Adipose tissue (tissue), 3 donors: Measurements from ENCODE around the gene ADGRV1. TPM values are rescaled to one million over a fixed set of nuclear protein-coding genes. Genes with fewer than 3 reads are reported as not detected.

Experiments used
- H3K27ac ChIP-seq: one replicate; pipeline ENCODE4 v1.5.1; 2013; ENCODE audit warnings: low read depth, low read length
- WGBS, 3 donors: extraction: QIAGEN DNeasy Blood & Tissue Kit; methylation state at CpG; one replicate each; pipeline ENCODE4 v1.1.7; 2013; 5-methylcytosine and 5-hydroxymethylcytosine counted together
- polyA plus RNA-seq, 3 donors: library from polyadenylated mRNA; stranded (reverse); fragments of 200-250 nt; gene quantifications; one replicate each; pipeline ENCODE4 v1.2.3, GENCODE V29; 2013
- donor health status: healthy with polysubstance abuse.
- donor health status: Bipolar disorder and iron deficiency.
- donor health status: healthy.

ADGRV1 gene
- polyA plus RNA-seq, 3 donors = 0.33 to 1.6 (median 0.34) TPM

- H3K27ac ChIP-seq = no peak overlapping the region
- 51 to 65% (median 51%) methylated on average over 5 of the region's 5 CpGs for WGBS, 3 donors
Observed at GRCh38 chr5:91110686-91111085, 552.1 kb downstream of the ADGRV1 start.

GRCh38 chr5:91111473-91112238 lies 553.1 kb downstream of the ADGRV1 start:
- 59 to 85% (median 61%) methylated on average over 2 of the region's 2 CpGs for WGBS, 3 donors
- no peak overlapping the region for H3K27ac ChIP-seq

- H3K27ac ChIP-seq = no peak overlapping the region
- WGBS, 3 donors = 28 to 67% (median 31%) methylated on average over 2 of the region's 2 CpGs
Observed at GRCh38 chr5:91114658-91115057, 556.1 kb downstream of the ADGRV1 start.

GRCh38 chr5:91118354-91118753 lies 559.8 kb downstream of the ADGRV1 start:
- whole genome bisulfite sequencing, 3 donors = 81 to 95% (median 86%) methylated on average over 3 of the region's 3 CpGs
- H3K27ac ChIP-seq = no peak overlapping the region

DNA sequence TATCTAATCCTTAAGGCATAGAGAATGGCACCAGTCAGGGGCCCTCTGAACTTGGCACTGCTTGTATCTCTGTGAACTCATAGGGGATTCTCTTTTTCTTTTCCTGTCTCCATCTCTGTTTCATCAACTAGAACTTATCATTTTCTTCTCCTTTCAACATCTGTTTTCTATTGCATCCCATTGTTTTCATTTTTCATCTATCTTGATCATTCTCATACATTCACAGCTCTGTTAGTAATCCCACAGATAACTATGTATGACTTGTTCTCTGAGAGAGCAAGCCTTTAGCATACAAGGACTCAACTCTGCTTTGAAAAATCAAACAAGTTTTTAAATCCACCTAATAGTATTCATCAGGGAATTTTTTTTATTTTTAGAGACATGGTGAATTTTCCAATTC lies 560.2 kb downstream of the ADGRV1 start:
- no peak overlapping the region for H3K27ac ChIP-seq

- no peak overlapping the region for H3K27ac ChIP-seq
- WGBS, 3 donors = 70 to 93% (median 82%) methylated on average over 4 of the region's 4 CpGs
Observed at GRCh38 chr5:91119217-91119616, 560.6 kb downstream of the ADGRV1 start.

GRCh38 chr5:91119981-91120850 lies 561.6 kb downstream of the ADGRV1 start:
- 56 to 73% (median 71%) methylated on average over 6 of the region's 6 CpGs for WGBS, 3 donors

GRCh38 chr5:91121347-91121993 lies 562.9 kb downstream of the ADGRV1 start:
- WGBS, 3 donors = 69 to 84% (median 70%) methylated on average over 7 of the region's 7 CpGs
- no peak overlapping the region for H3K27ac ChIP-seq

More at GRCh38 chr5:91119981-91120850, 561.6 kb downstream of the ADGRV1 start:
- no peak overlapping the region for H3K27ac ChIP-seq

- no peak overlapping the region for H3K27ac ChIP-seq
- 73 to 90% (median 81%) methylated on average over 2 of the region's 2 CpGs for WGBS, 3 donors
Observed at GRCh38 chr5:91122651-91123050, 564.1 kb downstream of the ADGRV1 start.

DNA sequence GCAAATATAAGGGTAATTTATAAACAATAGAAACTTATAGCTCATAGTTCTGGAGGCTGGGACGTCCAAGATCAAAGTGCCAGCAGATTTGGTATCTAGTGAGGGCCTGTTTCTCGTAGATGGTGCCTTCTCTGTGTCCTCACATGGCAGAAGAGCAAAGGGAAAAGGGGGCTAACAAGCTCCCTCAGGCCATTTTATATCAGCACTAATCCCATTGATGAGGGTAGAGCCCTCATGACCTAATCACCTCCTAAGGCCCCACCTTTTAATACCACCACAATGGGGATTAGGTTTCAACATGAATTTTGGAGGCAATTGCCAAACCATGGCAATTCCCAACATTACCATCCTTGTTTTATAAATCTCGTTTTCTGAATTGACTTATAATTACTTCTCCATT lies 564.7 kb downstream of the ADGRV1 start:
- no peak overlapping the region for H3K27ac ChIP-seq
- WGBS, 3 donors = 55 to 63% (median 60%) methylated on average over 3 of the region's 3 CpGs

DNA sequence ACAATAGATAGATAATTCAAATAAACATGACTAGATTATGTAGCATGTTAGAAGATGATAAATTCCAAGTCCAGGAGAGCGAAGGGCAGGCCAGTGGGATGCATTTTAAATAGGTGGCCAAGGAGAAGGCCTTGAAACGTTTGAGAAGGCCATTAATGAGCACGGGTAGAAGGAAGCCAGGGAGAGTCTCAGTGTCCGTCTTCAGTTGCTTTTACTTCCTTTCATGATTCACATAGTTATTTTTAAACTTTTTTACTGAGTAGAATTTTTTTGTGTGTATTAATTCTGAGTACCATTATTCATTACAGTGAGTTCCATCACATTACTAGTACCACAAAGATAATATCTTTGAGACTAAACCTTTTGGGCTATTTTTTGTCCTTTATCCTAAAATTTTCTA lies 565.3 kb downstream of the ADGRV1 start:
- WGBS, 3 donors = 42 to 86% (median 47%) methylated on average over 4 of the region's 4 CpGs
- no peak overlapping the region for H3K27ac ChIP-seq

DNA sequence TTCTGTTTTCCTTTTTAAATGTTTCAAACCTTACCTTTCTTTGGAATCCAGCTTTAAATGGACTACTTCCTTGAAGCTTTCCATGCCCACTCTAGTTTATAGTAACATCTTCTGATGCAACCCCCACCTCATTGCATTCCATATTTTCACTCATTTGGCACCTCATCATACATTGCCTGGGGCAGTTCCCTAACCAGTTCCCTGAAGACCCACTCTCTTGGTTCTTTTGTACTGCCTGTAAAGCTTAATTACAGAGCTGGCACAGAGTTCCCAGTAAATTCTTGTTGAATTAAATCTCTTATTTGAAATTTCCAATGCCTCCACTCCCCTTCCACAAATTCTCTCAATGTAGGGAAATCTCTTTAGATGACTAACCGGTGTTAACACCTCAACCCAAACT lies 567.3 kb downstream of the ADGRV1 start:
- H3K27ac ChIP-seq = no peak overlapping the region
- WGBS, 3 donors = 57 to 83% (median 58%) methylated on average over 1 of the region's 1 CpG

- WGBS, 3 donors = 16 to 44% (median 37%) methylated on average over 1 of the region's 1 CpG
Observed at GRCh38 chr5:91126448-91126847, 567.9 kb downstream of the ADGRV1 start.

GRCh38 chr5:91126888-91127287 lies 568.3 kb downstream of the ADGRV1 start:
- WGBS, 3 donors = 40 to 91% (median 89%) methylated on average over 2 of the region's 2 CpGs
- H3K27ac ChIP-seq = no peak overlapping the region

More at GRCh38 chr5:91126448-91126847, 567.9 kb downstream of the ADGRV1 start:
- no peak overlapping the region for H3K27ac ChIP-seq

DNA sequence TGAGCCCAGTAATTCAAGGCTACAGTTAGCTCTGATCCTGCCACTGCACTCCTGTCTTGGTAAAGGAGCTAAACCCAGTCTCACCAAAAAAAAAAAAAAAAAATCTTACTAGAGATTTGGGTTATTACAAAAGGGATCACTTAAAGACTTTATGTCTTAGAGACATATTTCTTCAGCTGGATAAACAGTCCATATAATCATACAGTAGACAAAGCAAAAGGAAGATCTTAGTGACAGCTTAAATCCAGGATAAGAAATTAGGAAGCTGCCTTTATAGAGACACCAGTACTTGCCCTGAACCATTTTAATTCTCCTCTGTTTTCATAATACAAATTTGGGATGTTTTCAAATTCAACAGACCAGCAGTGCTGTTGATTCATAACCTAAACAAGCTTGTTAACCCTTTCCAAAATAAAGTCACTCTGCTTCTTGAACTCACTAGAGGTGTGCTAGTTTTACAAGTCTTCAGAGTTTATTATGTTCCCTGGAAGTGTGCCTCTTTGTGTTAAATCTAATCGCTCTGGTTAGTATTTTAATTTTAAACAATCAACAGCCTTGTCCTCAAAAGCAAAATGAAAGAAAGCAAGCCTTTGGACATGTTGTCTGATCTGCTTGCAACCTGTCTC lies 569.0 kb downstream of the ADGRV1 start:
- 62 to 74% (median 69%) methylated on average over 1 of the region's 1 CpG for WGBS, 3 donors
- H3K27ac ChIP-seq = no peak overlapping the region

GRCh38 chr5:91128604-91129003 lies 570.0 kb downstream of the ADGRV1 start:
- no peak overlapping the region for H3K27ac ChIP-seq
- 87 to 95% (median 91%) methylated on average over 1 of the region's 1 CpG for WGBS, 3 donors

- WGBS, 3 donors = 92 to 100% (median 94%) methylated on average over 1 of the region's 1 CpG
- H3K27ac ChIP-seq = no peak overlapping the region
Observed at GRCh38 chr5:91129748-91130147, 571.2 kb downstream of the ADGRV1 start.

DNA sequence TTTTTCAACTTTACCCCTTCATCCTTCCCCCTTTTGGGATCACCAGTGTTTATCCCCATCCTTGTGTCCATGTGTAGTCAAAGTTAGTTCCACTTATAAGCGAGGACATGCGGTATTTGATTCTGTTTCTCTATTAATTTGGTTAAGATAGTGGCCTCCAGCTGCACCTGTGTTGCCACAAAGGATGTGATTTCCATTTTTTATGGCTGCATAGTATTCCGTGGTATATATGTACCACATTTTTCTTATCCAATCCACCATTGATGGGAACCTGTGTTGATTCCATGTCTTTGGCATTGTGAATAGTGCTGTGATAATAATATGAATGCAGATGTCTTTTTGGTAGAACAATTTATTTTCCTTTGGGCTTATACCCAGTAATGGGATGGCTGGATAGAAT lies 572.2 kb downstream of the ADGRV1 start:
- 96 to 97% (median 96%) methylated on average over 3 of the region's 3 CpGs for WGBS, 3 donors
- no peak overlapping the region for H3K27ac ChIP-seq

- H3K27ac ChIP-seq = no peak overlapping the region
- 65 to 81% (median 68%) methylated on average over 2 of the region's 2 CpGs for WGBS, 3 donors
Observed at GRCh38 chr5:91132550-91132949, 574.0 kb downstream of the ADGRV1 start.
